CD4-positive, CD25-positive, alpha-beta regulatory T cell (primary cell): ENCODE data around the gene CUL2. TPM values are rescaled to one million over a fixed set of nuclear protein-coding genes. Genes with fewer than 3 reads are reported as not detected.
A peak's percentile ranks its signal among the peaks of the same experiment; 100 is the strongest.

Source experiments
- ATAC-seq, 2 donors: fragments of 150-1000 bp; cut with Tn5 transposase; one replicate each; pipeline ENCODE4 v1.10.0; 2021; ENCODE audit warnings: low read depth in 2 of 2, moderate number of reproducible peaks in 2 of 2, moderate library complexity in 1 of 2
- DNase-seq, 3 donors: peaks; one replicate each; pipeline versions ENCODE4 v3.0.0 to v3.0.0-alpha.2; 2012 to 2022; ENCODE audit warnings: mixed read lengths in 1 of 3
- H3K27ac ChIP-seq: one replicate; pipeline ENCODE4 v1.7.0; 2013; ENCODE audit warnings: mild to moderate bottlenecking, low read length; ENCODE audit not compliant: insufficient read depth, poor library complexity, severe bottlenecking
- H3K27me3 ChIP-seq: one replicate; pipeline ENCODE4 v1.7.0; 2013; ENCODE audit warnings: low read length; ENCODE audit not compliant: control insufficient read depth, insufficient read depth
- H3K36me3 ChIP-seq: one replicate; pipeline ENCODE4 v1.7.0; 2013; ENCODE audit warnings: mild to moderate bottlenecking, low read length, moderate library complexity; ENCODE audit not compliant: control insufficient read depth, insufficient read depth
- H3K4me1 ChIP-seq: 2 replicates; pipeline ENCODE4 v1.7.0; 2013; ENCODE audit warnings: mild to moderate bottlenecking, low read length; ENCODE audit not compliant: insufficient read depth, control insufficient read depth, poor library complexity, severe bottlenecking
- H3K4me3 ChIP-seq: one replicate; pipeline ENCODE4 v1.7.0; 2013; ENCODE audit warnings: low read depth, mild to moderate bottlenecking, low read length, moderate library complexity
- H3K9me3 ChIP-seq, 2 experiments: 1 replicate in 1 of 2; 2 replicates in 1 of 2; pipeline ENCODE4 v1.7.0; 2013; ENCODE audit warnings: low read length in 2 of 2, mild to moderate bottlenecking in 1 of 2, moderate library complexity in 1 of 2; ENCODE audit not compliant: control insufficient read depth in 2 of 2
- H3K27ac Mint-ChIP-seq, 3 donors: one replicate each; pipeline ENCODE4 v1.8.0; 2020 to 2022; ENCODE audit warnings: mild to moderate bottlenecking in 3 of 3, mixed read lengths in 3 of 3, moderate library complexity in 2 of 3
- H3K27me3 Mint-ChIP-seq: one replicate; pipeline ENCODE4 v1.8.0; 2022; ENCODE audit warnings: mild to moderate bottlenecking, mixed read lengths
- H3K36me3 Mint-ChIP-seq: one replicate; pipeline ENCODE4 v1.8.0; 2020; ENCODE audit warnings: mixed read lengths
- H3K4me1 Mint-ChIP-seq, 4 donors: one replicate each; pipeline ENCODE4 v1.8.0; 2020 to 2022; ENCODE audit warnings: mixed read lengths in 4 of 4, mild to moderate bottlenecking in 1 of 4
- H3K4me3 Mint-ChIP-seq, 4 donors: one replicate each; pipeline ENCODE4 v1.8.0; 2020 to 2022; ENCODE audit warnings: mild to moderate bottlenecking in 4 of 4, mixed read lengths in 4 of 4, moderate library complexity in 3 of 4
- H3K9me3 Mint-ChIP-seq, 7 donors: one replicate each; pipeline ENCODE4 v1.8.0; 2020 to 2022; ENCODE audit warnings: mixed read lengths in 7 of 7, mild to moderate bottlenecking in 3 of 7, moderate library complexity in 2 of 7
- polyA plus RNA-seq, 4 donors: library from polyadenylated mRNA; unstranded; fragments of 300-500 nt; fragmentation: Illumina TruSeq; gene quantifications; one replicate each; pipeline ENCODE4 v1.2.3, GENCODE V29; 2021
- total RNA-seq: library from RNA; stranded (reverse); gene quantifications from one replicate; pipeline ENCODE4 v1.2.3, GENCODE V29; 2022

CUL2 gene
- total RNA-seq (39.5 TPM), polyA plus RNA-seq (10 to 100 TPM; 23.6 to 32.6 (median 25.9) TPM)

GRCh38 chr10:35090162-35090954 lies at the start of gene CUL2:
Gene CUL2, minus strand, starts transcription at chr10:35090341. Its CDS starts 19,024 bp downstream, at chr10:35071317.
- peak within 1 kb of the TSS; percentile 98 to 99 (median 99) for H3K27ac Mint-ChIP-seq
- peak; percentile 83 to 97 (median 95) for DNase-seq
- H3K4me3 ChIP-seq = peak within 1 kb of the TSS; percentile 99
- peak; percentile 94 to 96 for ATAC-seq
- peaks cover 14% of the 10 kb centered on the region for H3K36me3 Mint-ChIP-seq
- peaks cover 5% of the 10 kb centered on the region for H3K36me3 ChIP-seq
- H3K9me3 ChIP-seq = no peaks in the 10 kb centered on the region
- peak within 1 kb of the TSS; percentile 97 for H3K27ac ChIP-seq
- H3K9me3 Mint-ChIP-seq = peaks cover 0 to 5% (median 0%) of the 10 kb centered on the region in 7 donors
- H3K27me3 ChIP-seq = no peaks in the 10 kb centered on the region
- H3K4me1 ChIP-seq = peaks cover 46% of the 10 kb centered on the region
- H3K4me1 Mint-ChIP-seq = peaks cover 27 to 54% (median 41%) of the 10 kb centered on the region in 4 donors
- H3K27me3 Mint-ChIP-seq = no peaks in the 10 kb centered on the region
- peak within 1 kb of the TSS; percentile 90 to 99 (median 98) for H3K4me3 Mint-ChIP-seq

- Histone ChIP-seq H3K27me3 (no peaks in the 10 kb centered on the region), H3K27ac (peak overlapping the region; percentile 65), H3K4me3 (peak overlapping the region; percentile 62), H3K4me1 (peaks cover 34% of the 10 kb centered on the region), H3K9me3 (no peaks in the 10 kb centered on the region), H3K36me3 (no peaks in the 10 kb centered on the region)
- H3K4me1 Mint-ChIP-seq = peaks cover 15 to 43% (median 30%) of the 10 kb centered on the region in 4 donors
- no peaks in the 10 kb centered on the region for H3K27me3 Mint-ChIP-seq
- H3K36me3 Mint-ChIP-seq = no peaks in the 10 kb centered on the region
- peak overlapping the region; percentile 81 to 89 (median 84) for H3K27ac Mint-ChIP-seq
- DNase-seq (no peak), ATAC-seq (peak in 1 of 2 donors; percentile 26)
- H3K9me3 Mint-ChIP-seq = no peaks in the 10 kb centered on the region
- peak overlapping the region in 3 of 4 donors; percentile 55 to 80 (median 67) for H3K4me3 Mint-ChIP-seq
Observed at GRCh38 chr10:35136263-35136815, 46.2 kb upstream of the CUL2 start.

DNA sequence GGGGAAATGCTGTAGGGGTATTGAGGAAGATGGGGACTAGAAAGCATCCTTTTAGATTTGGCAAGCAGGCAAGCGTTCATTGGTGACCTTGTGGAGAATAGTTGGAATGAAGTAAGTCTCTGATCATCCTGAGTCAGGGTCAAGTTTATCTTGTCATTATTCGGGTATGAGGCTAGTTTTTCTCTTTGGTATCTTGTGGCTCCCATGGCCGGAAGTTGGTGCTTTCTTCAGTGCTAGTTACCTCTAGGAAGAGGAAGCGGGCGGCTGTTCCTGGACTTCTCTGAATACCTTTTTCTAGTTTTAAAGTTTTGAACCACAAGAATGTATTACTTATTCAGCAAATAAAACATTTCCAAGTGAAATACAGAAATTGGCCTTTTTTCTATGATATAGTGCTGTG lies 45.7 kb upstream of the CUL2 start:
- ATAC-seq (peak in 1 of 2 donors; percentile 24), DNase-seq (peak in 1 of 3 donors; percentile 70)
- Histone ChIP-seq H3K27ac (peak overlapping the region; percentile 65), H3K4me1 (peaks cover 39% of the 10 kb centered on the region), H3K36me3 (no peaks in the 10 kb centered on the region), H3K27me3 (no peaks in the 10 kb centered on the region), H3K4me3 (peak overlapping the region; percentile 62), H3K9me3 (no peaks in the 10 kb centered on the region)
- no peaks in the 10 kb centered on the region for H3K27me3 Mint-ChIP-seq
- no peaks in the 10 kb centered on the region for H3K9me3 Mint-ChIP-seq
- peaks cover 17 to 48% (median 35%) of the 10 kb centered on the region in 4 donors for H3K4me1 Mint-ChIP-seq
- no peaks in the 10 kb centered on the region for H3K36me3 Mint-ChIP-seq
- H3K27ac Mint-ChIP-seq = peak overlapping the region; percentile 81 to 89 (median 84)
- H3K4me3 Mint-ChIP-seq = peak overlapping the region; percentile 39 to 80 (median 61)

DNA sequence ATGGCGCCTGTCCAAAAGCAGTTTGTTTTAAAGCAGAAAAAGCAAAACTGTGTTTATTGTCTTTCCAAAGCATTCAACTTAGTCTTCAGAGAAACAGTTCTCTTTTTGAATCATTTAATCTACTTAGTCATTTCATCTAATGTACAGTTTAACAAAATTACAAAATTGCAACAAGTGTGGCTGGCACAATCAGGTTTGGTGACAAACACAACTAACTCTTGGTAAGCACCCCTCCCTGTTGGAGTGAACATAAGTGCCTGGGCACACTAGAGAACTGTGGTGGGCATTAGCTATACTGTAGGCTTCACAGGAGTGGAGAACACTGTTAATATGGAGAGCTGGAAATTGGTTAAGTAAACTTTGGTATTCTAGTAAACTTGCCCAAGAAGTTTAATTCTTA lies 43.4 kb upstream of the CUL2 start:
- no peak for DNase-seq
- Mint-ChIP-seq H3K27me3 (peaks cover 7% of the 10 kb centered on the region), H3K4me1 (peaks cover 32 to 69% (median 54%) of the 10 kb centered on the region in 4 donors), H3K9me3 (no peaks in the 10 kb centered on the region), H3K4me3 (peak overlapping the region in 3 of 4 donors; percentile 10 to 92 (median 11)), H3K27ac (peak overlapping the region; percentile 57 to 93 (median 86)), H3K36me3 (no peaks in the 10 kb centered on the region)
- peaks cover 52% of the 10 kb centered on the region for H3K4me1 ChIP-seq
- no peaks in the 10 kb centered on the region for H3K36me3 ChIP-seq
- H3K9me3 ChIP-seq = no peaks in the 10 kb centered on the region
- H3K4me3 ChIP-seq = no peak overlapping the region
- no peaks in the 10 kb centered on the region for H3K27me3 ChIP-seq
- H3K27ac ChIP-seq = peak overlapping the region; percentile 86
- ATAC-seq = no peak

DNA sequence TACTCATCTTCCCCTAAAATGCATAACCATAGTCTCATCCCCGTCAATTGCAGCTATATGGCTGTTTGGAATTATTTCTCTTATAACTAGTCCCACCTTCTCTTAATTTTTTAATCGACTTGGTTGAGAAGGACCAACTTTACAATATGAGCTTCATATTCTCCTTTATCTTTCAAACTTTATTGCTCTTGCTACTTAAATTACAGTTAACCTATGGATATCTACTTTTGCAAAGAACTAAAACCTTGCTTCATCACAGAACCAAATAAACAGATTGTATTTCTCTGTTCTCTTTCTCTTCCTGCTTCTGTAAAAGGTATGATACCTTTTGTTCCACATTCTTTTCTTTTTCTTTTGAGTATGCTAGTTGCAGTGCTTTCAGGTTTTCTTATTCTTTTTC lies 42.6 kb upstream of the CUL2 start:
- ATAC-seq = no peak
- no peaks in the 10 kb centered on the region for H3K27me3 ChIP-seq
- Mint-ChIP-seq H3K4me3 (peak overlapping the region; percentile 84 to 92 (median 89)), H3K27me3 (peaks cover 14% of the 10 kb centered on the region), H3K36me3 (no peaks in the 10 kb centered on the region), H3K9me3 (peaks cover 0 to 2% (median 0%) of the 10 kb centered on the region in 7 donors), H3K4me1 (peaks cover 35 to 76% (median 60%) of the 10 kb centered on the region in 4 donors), H3K27ac (peak overlapping the region; percentile 86 to 94 (median 93))
- DNase-seq = no peak
- no peaks in the 10 kb centered on the region for H3K36me3 ChIP-seq
- H3K4me1 ChIP-seq = peaks cover 57% of the 10 kb centered on the region
- H3K4me3 ChIP-seq = peak overlapping the region; percentile 72
- no peaks in the 10 kb centered on the region for H3K9me3 ChIP-seq
- peak overlapping the region; percentile 86 for H3K27ac ChIP-seq

GRCh38 chr10:35130663-35131062 lies 40.5 kb upstream of the CUL2 start:
- peaks cover 28 to 71% (median 49%) of the 10 kb centered on the region in 4 donors for H3K4me1 Mint-ChIP-seq

GRCh38 chr10:35129185-35129674 lies 39.1 kb upstream of the CUL2 start:
- Mint-ChIP-seq H3K36me3 (no peaks in the 10 kb centered on the region), H3K27ac (peak overlapping the region in 2 of 3 donors; percentile 96 to 99), H3K9me3 (peaks cover 0 to 2% (median 0%) of the 10 kb centered on the region in 7 donors), H3K4me3 (peak overlapping the region; percentile 88 to 97 (median 94)), H3K4me1 (peaks cover 23 to 72% (median 43%) of the 10 kb centered on the region in 4 donors), H3K27me3 (peaks cover 17% of the 10 kb centered on the region)
- ATAC-seq (no peak), DNase-seq (no peak)
- peak overlapping the region; percentile 27 for H3K4me3 ChIP-seq
- H3K9me3 ChIP-seq = no peaks in the 10 kb centered on the region
- H3K36me3 ChIP-seq = no peaks in the 10 kb centered on the region
- H3K27ac ChIP-seq = peak overlapping the region; percentile 100
- H3K27me3 ChIP-seq = no peaks in the 10 kb centered on the region
- peaks cover 49% of the 10 kb centered on the region for H3K4me1 ChIP-seq

More at GRCh38 chr10:35130663-35131062, 40.5 kb upstream of the CUL2 start:
- peak in 1 of 3 donors; percentile 26 for DNase-seq
- Histone ChIP-seq H3K4me1 (peaks cover 49% of the 10 kb centered on the region), H3K4me3 (peak overlapping the region; percentile 72), H3K27ac (peak overlapping the region; percentile 86), H3K27me3 (no peaks in the 10 kb centered on the region), H3K9me3 (no peaks in the 10 kb centered on the region), H3K36me3 (no peaks in the 10 kb centered on the region)
- H3K36me3 Mint-ChIP-seq = no peaks in the 10 kb centered on the region
- peak overlapping the region; percentile 86 to 94 (median 93) for H3K27ac Mint-ChIP-seq
- ATAC-seq = no peak
- H3K9me3 Mint-ChIP-seq = peaks cover 0 to 2% (median 0%) of the 10 kb centered on the region in 7 donors
- peaks cover 17% of the 10 kb centered on the region for H3K27me3 Mint-ChIP-seq
- peak overlapping the region; percentile 32 to 93 (median 88) for H3K4me3 Mint-ChIP-seq
